ENCODE data around the gene BET1L.

The BET1L gene

GRCh38 chr11:214083-214482 lies 6.9 kb upstream of the BET1L start:
- in situ Hi-C loops (cut with HindIII; ENCODE audit: low sequenced_read_pairs) = no loop called here
- DNase-seq (ENCODE audit: low read depth, low spot score) = no peak
- no peak overlapping the region for H3K4me3 ChIP-seq (ENCODE audit: low read depth, low read length)
- TF ChIP-seq, protein P1, sequence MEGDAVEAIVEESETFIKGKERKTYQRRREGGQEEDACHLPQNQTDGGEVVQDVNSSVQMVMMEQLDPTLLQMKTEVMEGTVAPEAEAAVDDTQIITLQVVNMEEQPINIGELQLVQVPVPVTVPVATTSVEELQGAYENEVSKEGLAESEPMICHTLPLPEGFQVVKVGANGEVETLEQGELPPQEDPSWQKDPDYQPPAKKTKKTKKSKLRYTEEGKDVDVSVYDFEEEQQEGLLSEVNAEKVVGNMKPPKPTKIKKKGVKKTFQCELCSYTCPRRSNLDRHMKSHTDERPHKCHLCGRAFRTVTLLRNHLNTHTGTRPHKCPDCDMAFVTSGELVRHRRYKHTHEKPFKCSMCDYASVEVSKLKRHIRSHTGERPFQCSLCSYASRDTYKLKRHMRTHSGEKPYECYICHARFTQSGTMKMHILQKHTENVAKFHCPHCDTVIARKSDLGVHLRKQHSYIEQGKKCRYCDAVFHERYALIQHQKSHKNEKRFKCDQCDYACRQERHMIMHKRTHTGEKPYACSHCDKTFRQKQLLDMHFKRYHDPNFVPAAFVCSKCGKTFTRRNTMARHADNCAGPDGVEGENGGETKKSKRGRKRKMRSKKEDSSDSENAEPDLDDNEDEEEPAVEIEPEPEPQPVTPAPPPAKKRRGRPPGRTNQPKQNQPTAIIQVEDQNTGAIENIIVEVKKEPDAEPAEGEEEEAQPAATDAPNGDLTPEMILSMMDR (IDR thresholded peaks at IDR 0.05; ENCODE audit: low read depth, low read length) = no peak

GRCh38 chr11:213111-213510 lies 5.9 kb upstream of the BET1L start:
- no peak overlapping the region for H3K4me3 ChIP-seq (ENCODE audit: low read depth, low read length)
- DNase-seq (ENCODE audit: low read depth, low spot score) = no peak
- in situ Hi-C loops (cut with HindIII; ENCODE audit: low sequenced_read_pairs) = no loop called here
- TF ChIP-seq, protein P1 (IDR thresholded peaks at IDR 0.05; ENCODE audit: low read depth, low read length) = no peak

DNA sequence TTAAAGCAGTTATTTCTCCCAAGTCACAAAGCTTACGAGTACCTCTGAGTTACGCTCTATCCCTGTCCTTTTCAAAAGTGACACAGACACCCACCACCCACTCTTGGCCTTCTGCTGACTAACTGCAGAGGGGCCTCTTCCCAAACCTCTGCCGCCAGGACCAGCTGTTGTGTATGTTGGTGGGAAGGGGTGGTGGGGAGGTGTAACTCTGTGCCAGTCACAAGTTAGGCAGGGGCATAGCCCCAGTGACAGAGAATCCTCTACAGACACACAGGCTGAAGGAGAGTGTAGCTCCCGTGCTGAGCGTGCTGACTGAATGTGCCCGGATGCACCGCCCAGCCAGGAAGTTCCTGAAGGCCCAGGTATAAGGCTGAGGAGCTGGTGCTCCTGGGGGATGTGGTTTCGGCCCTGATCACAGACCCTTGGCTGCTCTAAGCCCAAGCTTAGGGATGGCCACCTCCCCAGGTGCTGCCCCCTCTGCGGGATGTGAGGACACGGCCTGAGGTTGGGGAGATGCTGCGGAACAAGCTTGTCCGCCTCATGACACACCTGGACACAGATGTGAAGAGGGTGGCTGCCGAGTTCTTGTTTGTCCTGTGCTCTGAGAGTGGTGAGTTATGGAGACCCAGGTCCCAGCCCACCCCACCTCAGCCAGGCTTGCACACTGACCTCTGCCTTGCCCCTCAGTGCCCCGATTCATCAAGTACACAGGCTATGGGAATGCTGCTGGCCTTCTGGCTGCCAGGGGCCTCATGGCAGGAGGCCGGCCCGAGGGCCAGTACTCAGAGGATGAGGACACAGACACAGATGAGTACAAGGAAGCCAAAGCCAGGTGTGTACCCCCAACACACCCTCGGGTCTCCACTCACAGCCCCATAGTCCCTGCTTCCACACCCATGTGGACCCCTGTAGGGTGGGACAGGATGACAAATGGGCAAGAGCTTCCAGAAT lies 5.2 kb upstream of the BET1L start:
- in situ Hi-C loops (cut with HindIII; ENCODE audit: low sequenced_read_pairs) = no loop called here
- no peak for DNase-seq (ENCODE audit: low read depth, low spot score)
- no peak overlapping the region for H3K4me3 ChIP-seq (ENCODE audit: low read depth, low read length)
- TF ChIP-seq, protein P1 (IDR thresholded peaks at IDR 0.05; ENCODE audit: low read depth, low read length) = no peak

- no peak overlapping the region for H3K4me3 ChIP-seq (ENCODE audit: low read depth, low read length)
- in situ Hi-C loops (cut with HindIII; ENCODE audit: low sequenced_read_pairs) = no loop called here
- no peak for DNase-seq (ENCODE audit: low read depth, low spot score)
- TF ChIP-seq, protein P1 (IDR thresholded peaks at IDR 0.05; ENCODE audit: low read depth, low read length) = no peak
Measured at GRCh38 chr11:211741-212140, 4.5 kb upstream of the BET1L start.

DNA sequence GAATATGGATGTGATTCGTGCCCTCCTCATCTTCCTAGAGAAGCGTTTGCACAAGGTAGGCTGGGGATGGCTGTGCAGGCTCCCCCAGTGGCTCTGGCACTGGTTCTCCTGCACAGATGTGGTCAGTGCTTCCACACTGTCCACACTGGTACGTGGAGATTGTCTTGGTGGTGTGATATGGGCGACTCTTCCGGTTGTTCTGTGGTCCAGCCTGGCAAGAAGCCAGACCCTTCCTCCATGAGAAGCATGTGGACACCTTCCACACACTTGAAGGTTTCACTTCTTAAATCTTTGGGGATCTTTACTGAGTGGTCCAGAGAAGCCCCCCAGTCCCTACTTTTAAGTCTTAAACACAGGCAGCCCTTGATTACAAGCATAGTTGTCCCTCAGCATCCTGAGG lies 4.1 kb upstream of the BET1L start:
- no peak for DNase-seq (ENCODE audit: low read depth, low spot score)
- no peak overlapping the region for H3K4me3 ChIP-seq (ENCODE audit: low read depth, low read length)
- TF ChIP-seq, protein P1 (IDR thresholded peaks at IDR 0.05; ENCODE audit: low read depth, low read length) = no peak
- in situ Hi-C loops (cut with HindIII; ENCODE audit: low sequenced_read_pairs) = no loop called here

GRCh38 chr11:210803-211180 lies 3.6 kb upstream of the BET1L start:
- in situ Hi-C loops (cut with HindIII; ENCODE audit: low sequenced_read_pairs) = no loop called here
- TF ChIP-seq, protein P1 (IDR thresholded peaks at IDR 0.05; ENCODE audit: low read depth, low read length) = no peak
- DNase-seq (ENCODE audit: low read depth, low spot score) = no peak
- H3K4me3 ChIP-seq (ENCODE audit: low read depth, low read length) = no peak overlapping the region

Data from astrocyte of the spinal cord (primary cell).